ENCODE results near the gene TUBA8.

The TUBA8 gene

DNA sequence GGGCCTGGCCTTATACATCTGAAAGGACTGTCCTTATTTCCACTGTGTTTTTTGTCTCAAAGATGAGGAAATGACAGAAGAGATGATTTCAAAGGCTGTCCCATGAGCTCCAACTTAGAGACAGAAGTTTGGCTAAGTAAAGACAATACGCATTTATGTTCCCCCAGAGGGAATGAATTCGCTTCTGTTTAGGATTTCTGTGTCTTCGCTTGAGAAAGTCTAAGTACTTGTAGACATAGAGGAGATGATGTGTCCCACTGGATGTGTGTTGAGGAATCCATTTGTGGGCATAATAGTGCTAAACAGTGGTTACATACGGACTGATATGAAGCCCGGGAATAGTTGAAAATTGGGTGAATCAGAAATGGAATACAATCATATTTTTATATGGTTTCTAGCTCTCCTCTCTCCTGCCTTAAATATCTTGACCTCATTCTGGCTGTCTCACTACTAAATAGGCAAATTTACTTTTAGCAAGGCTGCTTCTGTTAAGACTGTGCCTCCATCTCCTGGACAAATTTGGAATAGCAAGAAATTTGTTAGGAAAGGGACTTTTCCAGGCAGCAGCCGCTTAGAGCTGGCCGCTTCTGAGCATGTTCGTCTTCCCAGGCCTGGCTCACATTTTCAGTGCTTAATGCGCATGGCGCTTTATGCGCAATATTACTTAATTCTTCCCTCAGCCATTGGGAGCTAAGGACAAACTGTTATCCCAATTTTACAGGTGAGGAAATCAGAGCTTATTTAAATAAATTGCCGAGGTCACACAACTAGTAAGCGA, 34.7 kb upstream of the TUBA8 start:
- in situ Hi-C loops (cut with MboI; ENCODE audit: low sequenced_read_pairs) = no loop called here

DNA sequence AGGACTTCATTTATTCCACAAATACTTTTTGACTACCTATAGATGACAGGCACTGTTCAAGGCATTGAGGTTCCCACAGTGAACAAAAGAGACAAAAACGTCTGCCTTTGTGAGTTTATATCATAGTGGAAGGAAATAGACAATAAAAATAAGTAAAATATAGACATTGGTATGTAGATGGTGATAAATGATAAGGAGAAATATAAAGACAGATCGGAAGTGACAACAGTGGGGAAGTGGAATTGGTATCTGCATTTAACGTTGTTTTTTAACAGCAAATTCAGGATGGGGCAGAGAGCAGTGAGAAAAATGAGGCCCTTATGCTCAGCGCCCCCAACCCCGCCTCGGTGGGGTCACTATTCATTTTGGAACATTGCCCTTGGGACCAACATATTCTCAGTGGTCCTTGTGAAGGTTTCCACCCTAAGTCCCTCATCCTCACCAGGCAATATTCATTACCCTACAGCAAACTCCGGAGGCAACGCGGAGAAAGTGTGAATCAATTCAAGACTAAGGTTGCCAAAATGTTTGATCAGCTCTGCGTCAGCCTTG, 33.4 kb upstream of the TUBA8 start:
- in situ Hi-C loops (cut with MboI; ENCODE audit: low sequenced_read_pairs) = no loop called here

DNA sequence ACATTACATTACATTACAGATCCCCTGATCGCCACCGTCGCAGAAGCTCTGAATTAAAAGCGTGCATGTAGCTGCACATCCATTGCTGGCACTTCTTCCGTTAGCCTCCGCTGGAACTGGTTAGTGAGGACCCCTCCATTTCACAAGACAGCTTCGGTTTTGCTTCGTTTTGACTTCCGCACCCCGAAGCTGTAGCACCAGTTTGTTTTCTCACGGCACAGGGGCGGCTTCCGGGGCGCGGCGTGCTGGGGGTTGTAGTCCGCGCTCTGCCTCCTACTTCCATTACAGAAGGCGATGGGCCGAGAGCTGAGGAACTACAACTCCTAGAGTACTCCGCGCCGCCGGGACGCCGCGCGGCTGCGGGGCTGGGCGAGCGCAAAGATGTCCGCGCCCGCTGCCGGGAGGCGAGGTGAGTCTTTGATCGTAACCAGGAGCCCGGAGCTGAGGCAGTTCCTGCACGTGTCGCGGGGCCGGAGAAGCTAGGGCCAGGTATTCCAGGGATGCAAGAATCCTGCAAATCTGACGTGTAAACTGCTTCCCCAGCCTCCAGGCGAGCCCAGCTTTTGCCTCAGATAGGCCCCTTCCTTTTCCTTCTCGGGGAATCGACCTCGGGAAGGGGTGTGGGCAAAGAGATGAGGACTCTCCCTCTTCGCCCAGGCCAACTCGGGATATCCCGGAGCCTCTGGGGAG, 32.8 kb upstream of the TUBA8 start, which contains the start of gene PEX26:
PEX26 (plus strand) TSS at position 352 of the 690 bp plus-strand sequence. CDS start 387 bp downstream, outside the sequence.
- in situ Hi-C loops (cut with MboI; ENCODE audit: low sequenced_read_pairs) = no loop called here

DNA sequence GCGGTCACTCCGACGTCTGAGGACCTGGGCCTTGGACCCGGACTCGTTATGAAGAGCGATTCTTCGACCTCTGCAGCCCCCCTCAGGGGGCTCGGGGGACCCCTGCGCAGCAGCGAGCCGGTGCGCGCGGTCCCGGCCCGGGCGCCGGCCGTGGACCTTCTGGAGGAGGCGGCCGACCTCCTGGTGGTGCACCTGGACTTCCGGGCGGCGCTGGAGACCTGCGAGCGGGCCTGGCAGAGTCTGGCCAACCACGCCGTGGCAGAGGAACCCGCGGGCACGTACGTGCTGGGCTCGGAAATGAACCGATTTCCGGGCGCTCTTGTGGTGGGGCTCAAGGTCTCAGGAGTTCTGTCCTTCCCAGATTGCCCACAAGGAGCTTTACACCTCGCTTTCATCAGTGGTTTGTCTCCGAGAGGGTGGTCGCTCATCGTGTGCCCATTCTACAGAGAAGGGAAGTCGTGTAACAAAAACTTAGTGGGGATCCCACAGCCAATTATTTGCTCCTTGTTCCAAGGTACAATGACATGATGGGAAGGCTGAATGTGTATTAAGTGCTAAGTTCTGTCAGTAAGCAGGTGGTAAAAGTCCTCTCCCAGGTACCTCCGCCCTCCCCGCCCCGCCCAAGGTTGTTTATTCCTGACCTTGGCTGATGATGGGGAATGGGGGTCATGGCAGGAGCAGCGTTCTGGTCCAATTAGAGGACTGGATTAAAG, 32.1 kb upstream of the TUBA8 start:
- in situ Hi-C loops (cut with MboI; ENCODE audit: low sequenced_read_pairs) = no loop called here

DNA sequence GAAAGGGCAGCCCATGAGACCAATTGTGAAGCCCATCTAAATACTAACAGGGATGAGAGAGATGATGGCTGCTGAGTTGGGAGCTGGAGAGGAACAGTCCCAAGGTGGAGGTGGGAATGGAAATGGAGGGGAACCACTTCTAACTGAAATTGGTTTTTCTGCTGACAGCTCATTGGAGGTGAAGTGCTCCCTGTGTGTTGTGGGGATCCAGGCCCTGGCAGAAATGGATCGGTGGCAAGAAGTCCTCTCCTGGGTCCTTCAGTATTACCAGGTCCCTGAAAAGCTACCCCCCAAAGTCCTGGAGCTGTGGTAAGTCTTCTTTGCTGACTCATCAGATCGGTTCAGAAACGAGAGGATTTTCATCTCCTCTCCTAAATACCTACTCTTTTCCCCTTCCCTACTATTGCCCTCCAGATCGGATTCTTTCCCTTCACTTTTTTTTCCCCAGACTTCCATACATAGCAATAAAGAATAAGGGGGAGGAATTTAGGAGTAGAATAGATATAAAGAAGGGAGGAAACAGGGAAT, 30.8 kb upstream of the TUBA8 start:
- in situ Hi-C loops (cut with MboI; ENCODE audit: low sequenced_read_pairs) = no loop called here

DNA sequence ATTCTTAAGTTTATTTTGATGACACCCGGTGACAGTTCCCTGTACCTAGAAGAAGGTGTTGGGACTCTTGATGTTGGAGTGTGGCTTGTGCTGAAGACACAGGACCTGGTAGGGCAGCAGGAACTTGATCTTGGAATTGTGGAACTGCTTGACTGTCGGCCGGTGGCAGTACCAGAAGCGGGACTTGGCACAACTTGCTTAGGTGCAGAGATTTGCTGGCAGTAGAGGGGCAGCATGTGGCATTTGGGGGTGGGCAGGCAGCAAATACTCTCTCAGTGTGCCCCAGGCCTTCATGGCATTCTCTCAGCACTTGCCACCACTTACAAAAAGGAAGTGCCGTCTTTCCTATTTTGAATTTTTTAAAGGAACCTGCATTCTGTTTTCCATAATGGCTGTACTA, 29.2 kb upstream of the TUBA8 start:
- in situ Hi-C loops (cut with MboI; ENCODE audit: low sequenced_read_pairs) = no loop called here

DNA sequence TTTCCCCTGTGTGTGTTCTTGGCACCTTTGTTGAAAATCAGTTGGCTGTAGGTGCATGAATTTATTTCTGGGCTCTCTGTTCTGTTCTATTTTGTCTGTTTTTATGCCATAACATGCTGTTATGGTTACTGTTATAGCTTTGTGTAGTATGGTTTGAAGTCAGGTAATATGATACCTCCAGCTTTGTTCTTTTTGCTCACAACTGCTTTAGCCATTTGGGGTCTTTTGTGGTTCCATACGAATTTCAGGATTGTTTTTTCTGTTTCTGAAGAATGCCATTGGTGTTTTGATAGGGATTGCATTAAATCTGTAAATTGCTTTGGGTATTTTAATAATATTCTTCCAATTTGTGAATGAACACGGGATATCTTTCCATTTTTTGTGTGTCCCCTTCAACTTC, 28.1 kb upstream of the TUBA8 start:
- in situ Hi-C loops (cut with MboI; ENCODE audit: low sequenced_read_pairs) = no loop called here

DNA sequence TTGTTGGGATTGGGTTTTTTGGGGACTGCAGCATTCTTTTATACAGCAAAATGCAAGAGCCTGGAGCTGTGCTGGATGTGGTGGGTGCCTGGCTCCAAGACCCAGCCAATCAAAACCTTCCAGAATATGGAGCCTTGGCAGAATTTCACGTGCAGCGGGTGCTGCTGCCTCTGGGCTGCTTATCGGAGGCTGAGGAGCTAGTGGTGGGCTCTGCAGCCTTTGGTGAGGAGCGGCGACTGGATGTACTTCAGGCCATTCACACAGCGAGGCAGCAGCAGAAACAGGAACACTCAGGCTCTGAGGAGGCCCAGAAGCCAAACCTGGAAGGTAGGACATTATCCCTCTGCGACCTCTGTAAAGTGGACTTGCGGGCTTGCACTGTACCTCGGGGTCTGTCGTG, 27.2 kb upstream of the TUBA8 start:
- in situ Hi-C loops (cut with MboI; ENCODE audit: low sequenced_read_pairs) = no loop called here

DNA sequence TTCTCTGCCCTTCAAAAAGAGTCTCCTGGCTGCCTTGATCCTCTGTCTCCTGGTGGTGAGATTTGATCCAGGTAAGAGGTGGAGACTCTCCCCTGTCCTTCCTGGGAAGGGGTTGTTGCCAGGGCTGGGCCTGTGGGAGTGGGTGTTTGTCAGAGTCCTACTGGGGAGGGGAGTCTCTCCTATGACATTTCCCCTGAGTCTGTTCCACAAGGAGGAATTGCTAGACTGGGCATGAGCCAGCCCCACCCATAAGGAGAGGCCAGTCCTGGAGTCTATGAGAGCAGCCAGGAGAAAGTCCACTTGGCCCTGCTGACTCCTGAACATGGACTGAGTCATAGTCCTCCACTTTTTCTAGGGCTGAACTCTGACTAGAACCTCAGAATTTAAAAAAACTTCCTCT, 25.4 kb upstream of the TUBA8 start:
- in situ Hi-C loops (cut with MboI; ENCODE audit: low sequenced_read_pairs) = no loop called here

DNA sequence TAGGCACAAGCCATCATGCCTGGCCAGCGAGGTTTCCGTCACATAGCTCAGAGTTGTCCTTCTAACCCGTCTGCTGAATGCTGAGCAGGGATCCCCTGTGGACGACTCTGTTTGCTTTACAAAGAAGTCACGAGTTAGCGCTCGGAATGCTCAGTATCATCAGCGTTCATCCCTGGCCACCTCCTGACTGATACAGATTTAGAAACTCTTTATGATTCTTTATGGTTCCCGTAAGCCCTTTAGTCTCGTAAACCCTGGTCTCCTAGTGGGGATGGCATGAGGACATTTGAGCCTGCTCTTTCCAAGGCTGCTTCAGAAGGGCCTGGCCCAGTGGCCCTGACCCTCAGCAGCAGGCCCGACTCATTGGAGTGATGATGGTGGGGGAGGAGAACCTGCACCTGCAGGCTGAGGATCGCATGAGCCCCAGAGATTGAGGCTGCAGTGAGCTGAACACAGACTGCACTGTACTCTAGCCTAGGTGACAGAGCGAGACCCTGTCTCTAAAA, 23.2 kb upstream of the TUBA8 start:
- in situ Hi-C loops (cut with MboI; ENCODE audit: low sequenced_read_pairs) = no loop called here

DNA sequence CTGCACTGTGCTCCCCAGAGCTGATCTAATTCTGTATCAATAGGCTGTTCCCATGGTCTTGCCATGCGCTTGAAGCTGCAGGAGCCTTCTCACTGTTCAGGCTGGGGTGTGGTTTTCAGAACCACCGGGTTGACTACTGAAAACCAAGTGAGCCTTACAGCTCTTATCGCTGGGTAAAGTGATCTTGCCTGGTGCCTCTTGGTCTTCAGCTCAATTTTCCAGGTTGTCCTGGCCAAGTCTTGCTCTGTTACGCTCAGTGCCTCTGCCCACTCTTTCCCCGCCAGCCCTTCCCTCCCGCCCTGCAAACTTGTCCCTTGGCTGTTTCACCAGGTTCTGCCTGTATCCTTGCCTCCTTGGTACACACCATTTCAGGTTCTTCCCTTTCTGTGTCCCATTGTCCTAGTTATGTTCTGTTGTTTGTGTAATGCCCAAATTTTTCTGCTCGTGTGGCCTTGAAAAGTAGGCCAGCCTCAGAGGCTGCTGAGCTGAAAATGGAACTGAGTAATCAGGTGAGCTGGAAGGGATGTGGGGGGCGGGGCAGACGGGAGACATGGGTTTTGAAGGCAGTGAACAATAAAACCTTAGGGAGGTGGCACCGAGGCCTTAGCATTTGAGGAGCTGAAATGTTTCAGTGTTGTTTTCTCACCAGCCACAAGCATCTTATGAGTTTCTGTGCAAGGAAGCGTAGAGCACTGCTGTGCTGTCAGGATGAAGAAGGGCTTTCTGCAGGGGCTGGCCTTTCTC, 21.6 kb upstream of the TUBA8 start:
- in situ Hi-C loops (cut with MboI; ENCODE audit: low sequenced_read_pairs) = no loop called here

DNA sequence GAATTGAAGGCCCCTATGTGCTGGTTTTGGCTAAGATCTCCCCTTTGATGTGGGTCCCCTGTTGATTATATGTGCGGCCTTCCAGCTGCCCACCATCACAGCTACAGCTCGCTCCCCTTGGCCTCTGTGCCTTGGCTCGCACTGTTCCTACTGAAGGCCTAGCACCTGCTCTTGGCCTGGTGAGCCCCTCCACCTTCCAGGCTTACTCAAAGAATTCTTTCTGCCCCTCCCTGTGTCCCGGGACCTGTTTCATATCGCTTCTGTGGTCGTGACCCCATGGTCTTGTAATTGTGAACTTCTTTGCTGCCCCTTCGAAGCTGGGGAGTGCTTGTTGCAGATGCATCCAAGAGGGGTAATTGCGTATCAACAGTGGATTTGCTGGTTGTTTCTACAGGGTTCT, 20.3 kb upstream of the TUBA8 start:
- in situ Hi-C loops (cut with MboI; ENCODE audit: low sequenced_read_pairs) = no loop called here

DNA sequence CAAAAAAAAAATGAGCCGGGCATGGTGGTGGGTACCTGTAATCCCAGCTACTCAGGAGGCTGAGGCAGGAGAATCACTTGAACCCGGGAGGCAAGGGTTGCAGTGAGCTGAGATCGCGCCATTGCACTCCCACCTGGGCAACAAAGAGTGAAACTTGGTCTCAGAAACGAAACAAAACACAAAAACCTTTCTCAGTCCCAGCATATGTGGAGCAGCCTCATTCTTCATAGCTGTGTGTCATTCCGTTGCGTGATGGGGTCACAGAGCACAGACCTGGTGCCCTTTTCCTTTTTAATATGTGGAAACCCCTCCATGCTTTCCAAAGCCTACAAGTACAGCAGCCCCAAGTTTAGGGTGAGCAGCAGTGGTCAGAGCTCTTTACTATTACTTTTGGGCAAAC, 19.1 kb upstream of the TUBA8 start:
- in situ Hi-C loops (cut with MboI; ENCODE audit: low sequenced_read_pairs) = no loop called here

DNA sequence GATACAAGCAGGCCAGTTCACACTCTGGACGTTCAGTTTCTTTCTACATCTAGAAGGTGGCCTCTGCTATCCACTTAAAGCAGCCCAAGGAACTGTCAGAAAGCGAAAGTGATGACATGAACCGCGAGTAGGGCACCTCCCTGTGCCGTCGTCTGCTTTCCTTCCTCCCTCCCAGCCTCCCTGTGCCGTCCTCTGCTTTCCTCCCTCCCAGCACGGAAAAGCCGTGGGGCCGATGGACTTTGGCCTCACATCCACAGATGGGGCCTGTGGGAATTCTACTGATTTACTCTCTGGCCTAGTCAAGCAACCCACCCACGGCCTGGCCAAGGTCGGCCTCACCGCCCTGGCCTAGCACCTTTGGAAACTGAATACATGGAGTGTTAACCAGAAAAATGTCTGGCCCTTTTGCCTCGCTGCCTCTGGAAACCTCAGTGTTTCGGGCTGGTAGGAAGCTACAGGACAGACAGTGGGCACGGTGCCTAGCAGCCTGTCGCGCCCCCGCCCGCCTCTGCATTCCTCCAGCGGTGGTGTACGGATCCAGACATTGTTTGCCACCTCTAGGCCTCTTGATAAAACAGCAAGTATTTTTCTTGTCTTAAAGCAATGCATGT, 18.6 kb upstream of the TUBA8 start:
- in situ Hi-C loops (cut with MboI; ENCODE audit: low sequenced_read_pairs) = no loop called here

DNA sequence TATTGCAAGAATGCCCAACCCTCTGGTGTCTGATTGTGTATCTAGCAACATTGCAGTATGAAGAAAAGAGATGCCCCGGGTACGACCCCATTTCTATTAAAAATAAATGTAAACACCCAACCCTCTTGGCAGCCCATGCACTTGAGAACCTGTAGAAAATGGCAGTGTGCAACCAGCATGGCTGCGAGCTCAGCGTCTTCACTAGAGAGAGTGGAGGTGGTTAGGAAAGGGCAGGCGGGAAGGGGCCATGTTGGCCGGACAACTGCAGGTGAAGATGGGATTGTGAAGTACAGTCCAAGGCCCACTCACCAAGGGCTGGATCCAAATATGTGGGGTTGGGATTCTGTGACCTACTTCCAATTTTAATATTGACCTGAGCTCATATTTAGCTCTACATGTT, 16.9 kb upstream of the TUBA8 start:
- in situ Hi-C loops (cut with MboI; ENCODE audit: low sequenced_read_pairs) = no loop called here

DNA sequence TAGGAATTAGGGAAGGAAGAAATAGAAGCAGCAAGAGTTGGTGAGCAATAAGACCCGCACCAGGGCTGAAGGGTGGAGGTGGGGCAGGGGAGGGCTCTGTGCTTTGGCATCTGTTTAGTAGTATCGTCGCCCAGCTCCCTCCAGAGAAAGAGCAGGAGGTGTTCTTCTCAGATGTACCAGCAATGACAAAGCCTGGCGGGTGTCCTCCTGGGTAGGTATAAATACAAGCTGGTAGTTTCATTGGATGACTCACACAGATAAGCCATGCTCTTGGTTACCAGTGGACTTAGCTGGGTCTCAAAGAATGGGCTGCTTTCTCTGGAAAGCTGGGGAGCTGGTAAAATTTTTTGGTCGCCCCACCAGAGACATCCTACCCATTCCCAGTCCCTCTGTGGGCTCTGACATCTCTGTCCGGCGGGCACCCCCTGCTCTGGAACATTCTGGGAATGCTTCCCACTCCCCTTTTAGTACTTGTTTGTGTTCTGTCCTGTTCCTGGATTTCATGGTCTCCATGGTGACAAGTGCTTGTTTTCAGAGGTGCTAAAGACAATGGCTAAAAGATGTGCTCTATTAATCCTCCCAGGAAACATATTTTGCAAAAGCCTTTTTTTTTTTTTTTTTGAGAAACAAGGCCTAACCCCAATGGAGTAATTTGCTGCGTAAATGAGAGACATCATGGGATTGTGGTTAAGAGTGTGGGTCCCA, 15.4 kb upstream of the TUBA8 start:
- in situ Hi-C loops (cut with MboI; ENCODE audit: low sequenced_read_pairs) = no loop called here

DNA sequence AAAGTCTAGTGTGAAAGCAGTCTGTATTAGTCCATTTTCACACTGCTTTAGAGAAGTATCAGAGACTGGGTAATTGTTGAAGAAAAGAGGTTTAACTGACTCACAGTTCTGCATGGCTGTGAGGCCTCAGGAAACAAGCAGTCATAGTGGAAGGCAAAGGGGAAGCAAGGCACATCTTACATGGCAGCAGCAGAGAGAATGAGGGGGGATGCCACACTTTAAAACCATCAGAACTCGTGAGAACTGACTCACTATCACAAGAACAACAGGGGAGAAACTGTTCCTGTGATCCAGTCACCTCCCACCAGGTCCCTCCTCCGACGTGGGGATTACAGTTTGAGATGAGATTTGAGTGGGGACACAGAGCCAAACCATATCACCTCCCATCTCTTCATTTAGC, 13.8 kb upstream of the TUBA8 start:
- in situ Hi-C loops (cut with MboI; ENCODE audit: low sequenced_read_pairs) = no loop called here

DNA sequence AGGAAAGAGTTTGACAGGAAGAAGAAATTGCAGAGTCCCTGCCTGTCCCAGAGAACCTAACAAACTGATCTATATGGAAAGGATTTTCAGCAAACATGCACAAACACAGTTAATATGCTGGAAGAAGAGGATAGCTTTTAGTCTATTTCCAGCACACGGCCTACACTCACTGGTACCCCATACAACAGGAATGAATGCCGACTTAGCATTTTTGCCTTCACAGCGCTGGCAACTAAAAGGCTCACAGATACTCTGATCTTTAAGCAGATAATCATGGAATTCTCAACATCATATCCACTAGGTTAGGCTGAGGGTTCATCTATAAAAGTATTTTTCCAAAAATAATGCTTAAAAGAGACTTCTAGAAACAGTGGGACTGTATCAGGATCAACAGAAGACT, 9.8 kb upstream of the TUBA8 start:
- in situ Hi-C loops (cut with MboI; ENCODE audit: low sequenced_read_pairs) = no loop called here

DNA sequence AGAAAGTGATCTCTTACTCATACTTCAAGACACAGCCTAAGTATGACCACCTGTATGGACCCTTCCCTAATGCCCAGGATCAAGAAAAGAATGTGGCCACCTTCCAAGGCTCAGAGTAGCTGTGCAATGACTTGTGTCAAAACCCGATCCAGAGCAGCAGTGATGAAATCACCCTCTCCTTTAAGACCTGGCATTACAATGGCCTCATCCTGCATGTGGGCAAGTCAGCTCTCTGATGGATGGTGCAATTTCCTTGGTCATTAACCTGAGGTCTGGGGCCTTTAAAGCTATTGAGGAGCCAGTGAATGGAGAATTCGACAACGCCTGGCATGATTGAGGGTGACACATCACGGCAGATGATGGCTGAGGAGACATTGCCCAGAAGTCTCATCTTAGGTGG, 9.1 kb upstream of the TUBA8 start:
- in situ Hi-C loops (cut with MboI; ENCODE audit: low sequenced_read_pairs) = no loop called here
